Activated B cell treated with CpG ODN at 0.5 μM for 24 hours (primary cell): ENCODE data around the gene C1QBP. TPM values are rescaled to one million over a fixed set of nuclear protein-coding genes. Genes with fewer than 3 reads are reported as not detected.

Experiments
- ATAC-seq: fragments of 200-7000 bp; cut with Tn5 transposase; one replicate; pipeline ENCODE4 v1.10.0; 2021; ENCODE audit warnings: low read depth, mild to moderate bottlenecking, moderate library complexity
- CTCF ChIA-PET: fragments of 350-600 bp; sonication (Branson Sonifier 250); formaldehyde crosslinking; loops from one replicate; lab custom pipeline; 2021; ENCODE audit warnings: antibody characterized with exemption; lab: Charles Lee
- POLR2A ChIA-PET: fragments of 350-600 bp; sonication (Branson Sonifier 250); formaldehyde crosslinking; loops from one replicate; lab custom pipeline; 2021; ENCODE audit warnings: antibody characterized with exemption; lab: Charles Lee
- DNase-seq: peaks from one replicate; pipeline ENCODE4 v3.0.0; 2022
- H3K27ac Mint-ChIP-seq: one replicate; pipeline ENCODE4 v1.8.0; 2020; ENCODE audit warnings: mixed read lengths
- H3K27me3 Mint-ChIP-seq: one replicate; pipeline ENCODE4 v1.8.0; 2021; ENCODE audit warnings: mixed read lengths
- H3K36me3 Mint-ChIP-seq: one replicate; pipeline ENCODE4 v1.8.0; 2021; ENCODE audit warnings: low read depth, mixed read lengths
- H3K4me1 Mint-ChIP-seq: one replicate; pipeline ENCODE4 v1.8.0; 2021; ENCODE audit warnings: mixed read lengths
- H3K4me3 Mint-ChIP-seq: one replicate; pipeline ENCODE4 v1.8.0; 2020; ENCODE audit warnings: mild to moderate bottlenecking, mixed read lengths
- H3K9me3 Mint-ChIP-seq: one replicate; pipeline ENCODE4 v1.8.0; 2020; ENCODE audit warnings: mixed read lengths
- CTCF ChIP-seq: fragments of 200-600 bp; IDR thresholded peaks from one replicate; pipeline ENCODE4 v1.8.0; 2022; ENCODE audit warnings: antibody characterized with exemption, mild to moderate bottlenecking
- intact Hi-C: fragments of 100-400 bp; cut with micrococcal nuclease; formaldehyde crosslinking; loops from one replicate; pipeline ENCODE4 v1.15.1; 2024
- total RNA-seq: library from RNA; stranded (reverse); gene quantifications from 2 replicates; pipeline ENCODE4 v1.2.3, GENCODE V29; 2022

The C1QBP gene
- total RNA-seq, 1 donor from 2014 or later, result 160 TPM

- Mint-ChIP-seq H3K4me3 (peak within 1 kb of the TSS; percentile 94), H3K27me3 (no peaks in the 10 kb centered on the region), H3K36me3 (peaks cover 80% of the 10 kb centered on the region), H3K9me3 (no peaks in the 10 kb centered on the region), H3K27ac (peak within 1 kb of the TSS; percentile 98), H3K4me1 (peaks cover 43% of the 10 kb centered on the region)
- ChIA-PET POLR2A (interaction anchor here (0.6 to 4.3 kb wide), 20 partner anchors 8 to 1729 kb away, joined by 3 to 78 read pairs (median 4); partner anchors contain the start of genes C1QBP, DHX33, NUP88 and PSMB6), CTCF (interaction anchor here (1.6 kb wide), 1 partner anchor 46 kb away, joined by 4 read pairs; the partner anchor contains the start of gene C1QBP)
- ATAC-seq (peak; percentile 2), DNase-seq (no peak)
- intact Hi-C loops, result loop anchor here (1.0 to 5.0 kb wide), 8 partner anchors 16 to 1848 kb away; partner anchors contain the start of genes ARRB2, C1QBP, CTNS and KIAA0753
- TF ChIP-seq CTCF, result no peak
Observed at GRCh38 chr17:5485270-5486205, 46.6 kb upstream of the C1QBP start, which contains the start of gene DERL2. DERL2 (minus strand) TSS chr17:5486178; CDS start chr17:5486161, 17 bp downstream.

- ATAC-seq, result no peak
- H3K9me3 Mint-ChIP-seq, result no peaks in the 10 kb centered on the region
- H3K27me3 Mint-ChIP-seq, result no peaks in the 10 kb centered on the region
- POLR2A ChIA-PET, result no interaction called here
- intact Hi-C loops, result no loop called here
- H3K27ac Mint-ChIP-seq, result no peak overlapping the region
- no peak overlapping the region for H3K4me3 Mint-ChIP-seq
- TF ChIP-seq CTCF, result no peak
- DNase-seq, result no peak
- H3K4me1 Mint-ChIP-seq, result peaks cover 24% of the 10 kb centered on the region
- CTCF ChIA-PET, result interaction anchor here (1.4 kb wide), 1 partner anchor 10 kb away, joined by 7 read pairs; no protein-coding TSS in a partner anchor
- peaks cover 85% of the 10 kb centered on the region for H3K36me3 Mint-ChIP-seq
Observed at GRCh38 chr17:5481451-5481850, 42.5 kb upstream of the C1QBP start.

- Mint-ChIP-seq H3K36me3 (peaks cover 85% of the 10 kb centered on the region), H3K27me3 (no peaks in the 10 kb centered on the region), H3K27ac (no peak overlapping the region), H3K9me3 (no peaks in the 10 kb centered on the region), H3K4me3 (no peak overlapping the region), H3K4me1 (peaks cover 20% of the 10 kb centered on the region)
- intact Hi-C loops, result no loop called here
- no peak for TF ChIP-seq CTCF
- POLR2A ChIA-PET, result no interaction called here
- no peak for DNase-seq
- CTCF ChIA-PET, result interaction anchor here (1.4 kb wide), 1 partner anchor 10 kb away, joined by 7 read pairs; no protein-coding TSS in a partner anchor
- ATAC-seq, result no peak
Observed at GRCh38 chr17:5480962-5481361, 42.0 kb upstream of the C1QBP start.

GRCh38 chr17:5478992-5479391 lies 40.0 kb upstream of the C1QBP start:
- H3K36me3 Mint-ChIP-seq, result peaks cover 89% of the 10 kb centered on the region
- no peak for TF ChIP-seq CTCF
- no peak overlapping the region for H3K27ac Mint-ChIP-seq
- no peaks in the 10 kb centered on the region for H3K27me3 Mint-ChIP-seq
- CTCF ChIA-PET, result no interaction called here
- H3K9me3 Mint-ChIP-seq, result no peaks in the 10 kb centered on the region
- peaks cover 6% of the 10 kb centered on the region for H3K4me1 Mint-ChIP-seq
- ATAC-seq (no peak), DNase-seq (no peak)
- intact Hi-C loops, result no loop called here
- H3K4me3 Mint-ChIP-seq, result no peak overlapping the region
- POLR2A ChIA-PET, result interaction anchor here (1.9 kb wide), 1 partner anchor 8 kb away, joined by 8 read pairs; the partner anchor contains the start of genes DERL2 and MIS12

- no peak overlapping the region for H3K4me3 Mint-ChIP-seq
- peaks cover 63% of the 10 kb centered on the region for H3K36me3 Mint-ChIP-seq
- TF ChIP-seq CTCF, result no peak
- ChIA-PET CTCF (no interaction called here), POLR2A (interaction anchor here (1.2 kb wide), 1 partner anchor 12 kb away, joined by 3 read pairs; the partner anchor contains the start of genes DERL2 and MIS12)
- no peak for DNase-seq
- intact Hi-C loops, result no loop called here
- H3K27me3 Mint-ChIP-seq, result no peaks in the 10 kb centered on the region
- H3K9me3 Mint-ChIP-seq, result no peaks in the 10 kb centered on the region
- H3K27ac Mint-ChIP-seq, result no peak overlapping the region
- peaks cover 5% of the 10 kb centered on the region for H3K4me1 Mint-ChIP-seq
- no peak for ATAC-seq
Observed at GRCh38 chr17:5473906-5474305, 35.0 kb upstream of the C1QBP start.
